ENCODE data around the gene CYP20A1. TPM values are rescaled to one million over a fixed set of nuclear protein-coding genes. Genes with fewer than 3 reads are reported as not detected.
"Not testable (repeated sequence)": the region's sequence is repeated elsewhere in the genome, so short reads cannot be mapped to it uniquely, and the experiment has no call there.

Gene CYP20A1
- total RNA-seq, 2 donors from 2014 or later = 13.2 to 18.1 TPM

- ATAC-seq (no peak), DNase-seq (ENCODE audit: low spot score in 2 of 2) (no peak)
- Mint-ChIP-seq H3K9me3 (no peaks in the 10 kb centered on the region), H3K36me3 (peaks cover 8 to 19% of the 10 kb centered on the region in 2 donors), H3K27ac (peak overlapping the region; percentile 4 to 68)
Measured at GRCh38 chr2:203252818-203253217, 14.0 kb downstream of the CYP20A1 start.

GRCh38 chr2:203253422-203254095, 14.7 kb downstream of the CYP20A1 start:
- not testable (repeated sequence) for DNase-seq (ENCODE audit: low spot score in 2 of 2); H3K9me3 Mint-ChIP-seq; ATAC-seq
- H3K27ac Mint-ChIP-seq = peak overlapping the region in 1 of 2 donors; percentile 22
- peaks cover 8 to 19% of the 10 kb centered on the region in 2 donors for H3K36me3 Mint-ChIP-seq

- Mint-ChIP-seq H3K27ac (peak overlapping the region in 1 of 2 donors; percentile 62), H3K9me3 (no peaks in the 10 kb centered on the region), H3K36me3 (no peaks in the 10 kb centered on the region)
- DNase-seq (ENCODE audit: low spot score in 2 of 2) = no peak
- no peak for ATAC-seq
Measured at GRCh38 chr2:203261326-203262159, 22.7 kb downstream of the CYP20A1 start.

GRCh38 chr2:203279288-203279687, 40.5 kb downstream of the CYP20A1 start:
- no peak for ATAC-seq
- Mint-ChIP-seq H3K27ac (no peak overlapping the region), H3K9me3 (no peaks in the 10 kb centered on the region), H3K36me3 (no peaks in the 10 kb centered on the region)
- DNase-seq (ENCODE audit: low spot score in 2 of 2) = no peak

GRCh38 chr2:203280428-203281064, 41.7 kb downstream of the CYP20A1 start:
- Mint-ChIP-seq H3K9me3 (no peaks in the 10 kb centered on the region), H3K27ac (no peak overlapping the region), H3K36me3 (no peaks in the 10 kb centered on the region)
- ATAC-seq = no peak
- DNase-seq (ENCODE audit: low spot score in 2 of 2) = no peak

GRCh38 chr2:203282101-203282500, 43.3 kb downstream of the CYP20A1 start:
- no peaks in the 10 kb centered on the region for H3K9me3 Mint-ChIP-seq
- no peak for ATAC-seq

GRCh38 chr2:203286532-203286931, 47.7 kb downstream of the CYP20A1 start:
- no peak overlapping the region for H3K27ac Mint-ChIP-seq
- H3K9me3 Mint-ChIP-seq = no peaks in the 10 kb centered on the region
- peaks cover 6 to 7% of the 10 kb centered on the region in 2 donors for H3K36me3 Mint-ChIP-seq
- ATAC-seq (no peak), DNase-seq (ENCODE audit: low spot score in 2 of 2) (no peak)

More at GRCh38 chr2:203282101-203282500, 43.3 kb downstream of the CYP20A1 start:
- H3K27ac Mint-ChIP-seq = no peak overlapping the region
- H3K36me3 Mint-ChIP-seq = no peaks in the 10 kb centered on the region
- no peak for DNase-seq (ENCODE audit: low spot score in 2 of 2)

- Mint-ChIP-seq H3K36me3 (peaks cover 0 to under 1% of the 10 kb centered on the region in 2 donors), H3K27ac (no peak overlapping the region), H3K9me3 (no peaks in the 10 kb centered on the region)
- ATAC-seq (no peak), DNase-seq (ENCODE audit: low spot score in 2 of 2) (no peak)
Measured at GRCh38 chr2:203301667-203302066, 62.8 kb downstream of the CYP20A1 start.

- ATAC-seq; H3K36me3 Mint-ChIP-seq; H3K27ac Mint-ChIP-seq; DNase-seq (ENCODE audit: low spot score in 2 of 2); H3K9me3 Mint-ChIP-seq: not testable (repeated sequence)
Measured at GRCh38 chr2:203302586-203302985, 63.8 kb downstream of the CYP20A1 start.

GRCh38 chr2:203310688-203311436, 72.0 kb downstream of the CYP20A1 start:
- peaks cover 4 to 5% of the 10 kb centered on the region in 2 donors for H3K36me3 Mint-ChIP-seq
- H3K27ac Mint-ChIP-seq = no peak overlapping the region
- H3K9me3 Mint-ChIP-seq = peaks cover 0 to 11% of the 10 kb centered on the region in 2 donors
- DNase-seq (ENCODE audit: low spot score in 2 of 2) (no peak), ATAC-seq (no peak)

- H3K36me3 Mint-ChIP-seq = peaks cover 6 to 11% of the 10 kb centered on the region in 2 donors
Measured at GRCh38 chr2:203326356-203326755, 87.5 kb downstream of the CYP20A1 start.

GRCh38 chr2:203327582-203327900, 88.7 kb downstream of the CYP20A1 start:
- ATAC-seq (peak in 1 of 2 donors; percentile 9), DNase-seq (ENCODE audit: low spot score in 2 of 2) (no peak)
- Mint-ChIP-seq H3K27ac (peak overlapping the region; percentile 71 to 92), H3K9me3 (no peaks in the 10 kb centered on the region), H3K36me3 (peaks cover 6 to 11% of the 10 kb centered on the region in 2 donors)

More at GRCh38 chr2:203326356-203326755, 87.5 kb downstream of the CYP20A1 start:
- DNase-seq (ENCODE audit: low spot score in 2 of 2) = no peak
- Mint-ChIP-seq H3K9me3 (no peaks in the 10 kb centered on the region), H3K27ac (no peak overlapping the region)
- peak in 1 of 2 donors; percentile 64 for ATAC-seq

GRCh38 chr2:203327901-203328759, 89.3 kb downstream of the CYP20A1 start, which contains the start of gene ABI2:
Gene ABI2 (plus strand): TSS chr2:203328394. CDS start chr2:203328515, 121 bp downstream.
- peak within 1 kb of the TSS; percentile 71 to 92 for H3K27ac Mint-ChIP-seq
- peak; percentile 59 to 76 for DNase-seq (ENCODE audit: low spot score in 2 of 2)

GRCh38 chr2:203328760-203329540, 90.1 kb downstream of the CYP20A1 start:
- H3K27ac Mint-ChIP-seq = peak overlapping the region; percentile 71 to 81
- peak; percentile 56 to 76 for ATAC-seq
- DNase-seq (ENCODE audit: low spot score in 2 of 2) = peak; percentile 59 to 72
- H3K36me3 Mint-ChIP-seq = peaks cover 6 to 11% of the 10 kb centered on the region in 2 donors
- no peaks in the 10 kb centered on the region for H3K9me3 Mint-ChIP-seq

More at GRCh38 chr2:203327901-203328759, 89.3 kb downstream of the CYP20A1 start, which contains the start of gene ABI2:
- Mint-ChIP-seq H3K36me3 (peaks cover 6 to 11% of the 10 kb centered on the region in 2 donors), H3K9me3 (no peaks in the 10 kb centered on the region)
- peak; percentile 70 to 72 for ATAC-seq

- DNase-seq (ENCODE audit: low spot score in 2 of 2) = no peak
- no peak for ATAC-seq
Measured at GRCh38 chr2:203330434-203330833, 91.6 kb downstream of the CYP20A1 start.

More at GRCh38 chr2:203330434-203330833, 91.6 kb downstream of the CYP20A1 start:
- H3K9me3 Mint-ChIP-seq = no peaks in the 10 kb centered on the region
- no peak overlapping the region for H3K27ac Mint-ChIP-seq
- H3K36me3 Mint-ChIP-seq = peaks cover 6 to 11% of the 10 kb centered on the region in 2 donors

All from activated naive CD4-positive, alpha-beta T cell treated with anti-CD3 and anti-CD28 coated beads, Interleukin-2, amount 50 U/mL, for 72 hours (primary cell).